Activated CD4-positive, alpha-beta T cell treated with anti-CD3 and anti-CD28 coated beads for 1 hour (primary cell): Measurements from ENCODE around the gene ANKRD37.
"Not testable (repeated sequence)": the region's sequence is repeated elsewhere in the genome, so short reads cannot be mapped to it uniquely, and the experiment has no call there.

Experiments used
- DNase-seq: peaks from one replicate; pipeline ENCODE4 v3.0.0-alpha.2; 2020

Gene ANKRD37, protein sequence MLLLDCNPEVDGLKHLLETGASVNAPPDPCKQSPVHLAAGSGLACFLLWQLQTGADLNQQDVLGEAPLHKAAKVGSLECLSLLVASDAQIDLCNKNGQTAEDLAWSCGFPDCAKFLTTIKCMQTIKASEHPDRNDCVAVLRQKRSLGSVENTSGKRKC

GRCh38 chr4:185396724-185397385 lies at the start of gene ANKRD37:
Gene ANKRD37, plus strand, starts transcription at chr4:185396841. Its CDS starts 83 bp downstream, at chr4:185396924.
- DNase-seq, result no peak

GRCh38 chr4:185346975-185347601 lies 49.6 kb upstream of the ANKRD37 start:
- DNase-seq, result no peak

DNA sequence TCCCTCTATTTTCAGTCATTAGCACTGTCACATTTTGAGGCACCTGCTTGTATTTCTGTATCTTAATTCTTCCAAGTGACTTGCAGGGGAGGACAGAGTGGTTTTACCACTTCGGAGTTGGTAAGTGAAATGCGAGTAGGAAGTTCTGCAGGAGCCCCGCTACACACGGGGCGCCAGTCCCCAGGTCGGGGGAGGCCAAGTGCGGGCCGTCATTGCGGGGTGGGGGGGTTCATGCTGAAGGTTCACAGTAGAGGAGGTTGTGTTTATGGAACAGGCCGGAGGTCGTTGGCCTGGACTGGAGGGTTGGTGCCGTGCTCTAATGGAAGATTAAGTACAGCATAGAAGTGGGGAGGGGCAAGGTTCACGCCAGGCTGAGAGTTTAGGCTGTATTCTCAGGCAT lies 45.0 kb upstream of the ANKRD37 start:
- no peak for DNase-seq

- no peak for DNase-seq
Observed at GRCh38 chr4:185352202-185352601, 44.4 kb upstream of the ANKRD37 start.

GRCh38 chr4:185352741-185353140 lies 43.9 kb upstream of the ANKRD37 start:
- DNase-seq, result no peak

- DNase-seq, result no peak
Observed at GRCh38 chr4:185357211-185357610, 39.4 kb upstream of the ANKRD37 start.

- no peak for DNase-seq
Observed at GRCh38 chr4:185357733-185358440, 38.8 kb upstream of the ANKRD37 start.

DNA sequence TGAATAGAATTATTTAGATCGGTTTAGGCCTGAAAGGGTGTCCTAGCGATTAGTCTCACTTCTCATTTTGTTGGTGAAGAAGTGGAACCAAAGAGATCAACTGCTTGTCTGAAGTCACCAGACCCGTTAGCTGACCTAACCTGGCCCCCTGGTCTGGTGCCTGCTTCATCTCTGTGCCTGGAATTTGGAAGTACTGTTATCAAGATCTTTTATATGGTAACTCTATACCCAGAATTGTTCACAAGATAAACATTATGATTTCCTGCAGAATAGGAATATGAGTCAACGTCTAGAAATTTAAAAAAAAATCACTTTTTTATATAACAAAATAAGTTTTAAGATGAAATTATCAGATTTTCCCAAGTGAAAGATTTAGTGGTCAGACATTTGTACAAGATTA lies 38.1 kb upstream of the ANKRD37 start:
- DNase-seq, result no peak

DNA sequence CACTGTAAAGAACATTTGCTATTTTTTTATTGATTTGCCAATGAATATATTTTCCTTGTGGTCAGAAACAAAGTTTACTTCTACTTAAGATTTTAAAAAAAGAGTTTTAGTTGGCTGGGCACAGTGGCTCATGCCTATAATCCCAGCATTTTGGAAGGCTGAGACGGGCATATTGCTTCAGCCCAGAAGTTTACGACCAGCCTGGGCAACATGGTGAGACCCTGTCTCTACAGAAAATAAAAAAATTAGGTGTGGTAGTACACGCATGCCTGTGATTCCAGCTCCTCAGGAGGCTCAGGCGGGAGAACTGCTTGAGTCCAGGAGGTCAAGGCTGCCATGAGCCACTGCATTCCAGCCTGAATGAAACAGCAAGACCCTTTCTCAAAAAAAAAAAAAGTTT lies 37.7 kb upstream of the ANKRD37 start:
- DNase-seq, result no peak

GRCh38 chr4:185359767-185360446 lies 36.7 kb upstream of the ANKRD37 start:
- no peak for DNase-seq

DNA sequence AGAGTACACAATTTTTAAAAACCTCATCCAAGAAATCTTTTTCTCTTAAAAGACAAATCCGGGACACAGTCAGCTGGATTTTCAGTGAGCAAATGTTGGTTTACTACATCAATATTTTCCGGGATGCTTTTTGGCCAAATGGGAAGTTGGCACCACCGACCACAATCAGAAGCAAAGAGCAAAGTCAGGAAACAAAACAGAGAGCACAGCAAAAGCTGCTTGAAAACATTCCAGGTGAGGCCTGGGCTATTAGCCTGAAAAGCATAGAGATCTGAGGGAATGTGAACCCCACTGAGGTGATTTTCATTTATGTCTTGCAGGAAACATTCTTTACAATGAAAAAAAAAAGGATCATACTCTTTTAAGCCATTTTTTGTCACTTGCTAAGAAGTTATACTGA lies 34.8 kb upstream of the ANKRD37 start:
- no peak for DNase-seq

DNA sequence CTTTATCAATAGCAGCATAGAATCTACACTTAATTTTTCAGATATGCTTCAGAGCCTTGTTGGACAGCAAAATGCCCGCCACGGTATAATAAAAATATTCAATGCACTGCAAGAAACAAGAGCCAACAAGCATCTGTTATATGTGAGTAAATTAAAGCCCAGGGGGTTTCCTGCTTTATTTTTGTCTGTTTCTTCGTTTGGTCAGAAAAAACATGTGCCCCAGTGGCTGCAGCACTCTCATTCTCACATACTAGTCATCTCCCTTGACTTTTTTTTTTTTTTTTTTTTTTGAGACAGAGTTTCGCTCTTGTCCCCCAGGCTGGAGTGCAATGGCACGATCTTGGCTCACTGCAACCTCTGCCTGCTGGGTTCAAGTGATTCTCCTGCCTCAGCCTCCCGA lies 34.1 kb upstream of the ANKRD37 start:
- DNase-seq, result not testable (repeated sequence)

- no peak for DNase-seq
Observed at GRCh38 chr4:185363251-185363650, 33.4 kb upstream of the ANKRD37 start.

DNA sequence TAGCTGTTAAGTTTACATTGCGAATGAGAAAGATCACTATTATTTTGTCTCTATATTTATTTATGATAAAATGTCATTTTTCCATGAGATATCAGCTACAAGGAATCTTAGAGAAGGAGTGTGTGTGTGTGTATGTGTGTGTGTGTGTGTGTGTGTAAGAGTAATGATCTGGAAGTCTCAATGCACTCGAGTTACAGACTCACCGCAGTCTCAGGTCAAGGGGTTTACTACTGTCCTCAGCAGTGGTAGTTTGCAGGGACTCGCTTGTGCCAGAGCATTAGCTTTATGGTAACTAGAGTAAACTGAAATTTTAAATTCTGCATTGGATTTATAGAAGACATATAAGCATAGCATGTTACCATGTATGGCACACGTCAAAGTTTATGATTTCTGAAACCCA lies 31.8 kb upstream of the ANKRD37 start:
- no peak for DNase-seq

DNA sequence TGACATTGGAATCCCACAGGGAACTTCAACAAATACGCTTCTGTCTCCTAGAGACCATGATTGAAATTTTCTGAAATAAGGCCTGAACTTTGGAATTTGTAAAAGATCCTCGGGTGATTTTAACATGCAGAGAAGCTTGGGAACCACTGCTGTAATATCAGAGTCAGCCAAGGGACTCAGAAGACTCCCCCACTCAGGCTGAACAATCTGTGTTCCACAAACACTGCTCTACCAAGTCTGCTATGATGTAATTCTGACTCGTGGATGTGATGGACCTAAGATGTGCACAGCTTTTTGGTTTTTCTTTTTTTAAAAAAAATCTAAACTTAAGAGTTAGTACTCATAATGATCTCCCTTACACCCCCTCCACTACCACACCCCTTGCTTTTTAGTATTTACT lies 26.9 kb upstream of the ANKRD37 start:
- DNase-seq, result no peak

DNA sequence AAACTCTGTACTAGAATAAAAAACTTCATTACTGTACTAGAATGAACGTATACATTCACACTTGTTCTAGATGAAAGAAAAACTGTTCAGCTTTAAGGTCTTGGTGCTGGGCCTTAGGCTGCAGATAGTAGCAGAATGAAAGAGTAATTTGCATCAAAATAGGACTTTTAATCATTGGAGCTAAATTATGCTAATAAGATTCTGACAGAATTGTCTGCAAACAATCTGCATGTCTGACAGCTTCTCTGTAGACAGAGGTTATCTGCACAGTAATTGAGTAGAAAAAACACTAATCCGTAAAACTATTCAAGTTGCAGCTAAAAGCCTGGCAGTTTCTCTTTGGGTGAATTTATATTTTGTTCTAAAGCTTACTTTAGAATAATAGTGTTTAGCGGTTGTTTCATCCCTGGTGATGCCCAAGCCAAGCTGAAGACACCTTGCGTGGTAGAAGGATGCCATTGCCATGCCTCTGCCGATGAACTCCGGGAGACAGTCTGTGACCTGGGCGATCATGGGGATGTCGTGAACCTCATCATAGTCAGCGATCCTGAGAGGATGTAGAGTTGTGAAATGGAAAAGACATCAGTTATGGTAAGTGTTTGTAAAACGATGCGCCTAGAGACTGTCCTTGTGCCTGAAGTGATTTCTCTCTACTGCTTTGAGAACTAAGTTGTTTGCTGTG lies 26.2 kb upstream of the ANKRD37 start:
- no peak for DNase-seq

GRCh38 chr4:185371702-185372101 lies 24.9 kb upstream of the ANKRD37 start:
- no peak for DNase-seq

DNA sequence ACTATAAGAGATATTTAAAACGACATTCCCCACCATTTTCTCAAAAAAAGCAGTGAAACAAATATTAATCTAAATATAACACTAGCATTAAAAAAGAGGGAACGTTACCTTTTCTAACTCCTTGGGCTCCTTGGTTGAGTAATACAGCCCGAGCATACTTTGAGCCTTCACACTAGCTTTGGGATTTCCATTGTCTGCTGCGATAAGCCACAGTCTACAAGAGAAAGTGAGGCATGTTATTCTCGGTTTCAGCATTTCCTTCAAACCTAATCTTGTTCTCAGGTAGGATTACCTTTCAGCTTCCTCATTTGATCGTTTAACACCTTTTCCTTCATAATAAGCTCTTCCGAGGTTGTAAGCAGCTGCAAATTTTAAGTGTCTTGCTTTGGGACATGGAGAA lies 22.6 kb upstream of the ANKRD37 start:
- no peak for DNase-seq

DNA sequence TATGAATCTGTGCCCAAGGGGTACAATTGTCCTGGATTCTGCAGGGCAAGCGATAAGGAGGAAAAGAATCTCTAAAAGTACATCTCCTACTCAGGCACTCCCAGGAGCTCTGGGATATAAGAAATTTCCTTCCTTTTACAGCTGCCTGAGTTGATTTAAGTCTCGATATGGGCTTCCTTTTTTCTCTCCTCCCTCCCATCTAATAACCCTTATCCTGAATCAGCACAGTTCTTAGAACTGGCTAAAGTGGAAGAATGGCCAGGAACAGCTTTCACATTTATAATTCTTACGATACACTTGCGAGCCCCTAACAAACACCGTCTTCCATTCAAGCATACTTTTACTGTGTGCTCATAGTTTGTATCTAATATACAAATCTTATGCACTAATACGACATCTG lies 22.1 kb upstream of the ANKRD37 start:
- no peak for DNase-seq

DNA sequence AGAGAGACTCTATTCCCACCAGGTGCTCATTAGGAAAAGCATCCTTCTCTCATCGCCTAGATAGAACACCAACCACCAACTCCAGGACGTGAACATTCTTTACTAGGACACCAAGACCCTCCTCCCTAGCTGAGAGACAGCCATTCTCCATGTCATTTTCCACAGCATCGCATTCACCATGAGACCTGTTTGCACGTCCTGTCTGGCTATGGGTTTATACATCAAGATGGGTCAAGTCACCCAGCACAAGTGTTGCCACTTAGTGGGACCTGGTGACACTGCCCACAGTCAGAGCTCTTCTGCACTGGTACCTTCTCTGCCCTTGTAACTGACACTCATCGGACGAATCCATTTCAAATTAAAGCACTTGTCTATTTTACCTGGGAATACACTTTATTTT lies 18.4 kb upstream of the ANKRD37 start:
- DNase-seq, result no peak

DNA sequence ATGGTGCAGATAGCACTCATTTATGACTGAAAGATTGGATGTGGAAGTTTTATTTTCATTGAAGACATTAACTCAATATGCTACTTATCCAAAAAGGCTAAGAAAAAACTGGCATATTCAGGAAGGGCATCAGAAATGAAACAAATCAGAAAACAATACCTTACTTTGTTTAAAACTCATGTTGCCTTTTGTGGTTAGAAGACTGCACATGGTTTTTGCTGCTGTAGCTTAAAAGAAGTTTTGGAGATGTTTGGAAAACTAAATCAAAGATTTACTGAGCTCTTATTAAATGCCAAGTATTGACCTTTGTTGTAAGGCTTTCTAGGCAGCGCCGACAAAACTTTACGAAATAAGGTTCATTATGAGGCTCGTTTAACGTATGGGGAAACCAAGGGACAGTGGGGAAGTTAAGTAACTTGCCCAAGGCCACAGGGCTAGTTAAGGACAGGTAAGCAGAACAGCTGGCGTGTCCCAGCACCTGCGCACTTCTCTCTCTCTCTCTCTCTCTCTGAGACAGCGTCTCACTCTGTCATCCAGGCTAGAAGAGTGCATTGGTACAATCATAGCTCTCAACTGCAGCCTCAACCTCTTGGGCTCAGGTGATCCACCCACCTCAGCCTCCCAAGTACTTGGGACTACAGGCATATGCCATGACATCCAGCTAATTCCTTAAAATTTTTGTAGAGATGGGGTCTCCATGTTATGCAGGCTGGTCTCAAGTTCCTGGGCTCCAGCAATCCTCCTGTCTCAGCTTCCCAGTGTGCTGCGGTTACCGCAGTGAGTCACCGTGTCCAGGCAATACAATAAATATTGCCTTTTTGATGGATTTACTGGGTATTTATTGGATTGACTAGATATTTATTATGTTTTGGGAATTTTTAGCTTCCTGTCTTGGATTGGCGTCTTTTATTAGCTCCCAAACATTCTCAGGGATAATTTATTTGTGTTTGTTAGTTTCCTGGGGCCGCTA lies 17.0 kb upstream of the ANKRD37 start:
- DNase-seq, result no peak

DNA sequence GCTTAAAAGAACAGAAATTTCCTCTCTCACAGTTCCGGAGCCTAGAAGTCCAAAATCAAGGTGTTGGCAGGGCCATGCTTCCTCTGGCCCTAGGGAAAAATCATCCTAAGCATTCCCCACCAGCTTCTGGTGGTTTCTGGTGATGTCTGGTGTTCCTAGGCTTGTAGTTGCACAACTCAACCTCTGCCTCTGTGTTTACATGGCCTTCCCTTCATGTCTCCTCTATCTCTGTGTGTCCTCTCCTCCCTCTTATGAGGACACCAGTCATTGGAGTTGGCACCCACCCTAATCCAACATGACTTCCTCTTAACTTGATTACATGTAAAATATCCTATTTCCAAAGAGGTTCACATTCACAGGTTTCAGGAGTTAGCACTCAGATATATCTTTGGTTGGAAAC lies 16.3 kb upstream of the ANKRD37 start:
- DNase-seq, result no peak
